HepG2 (cell line): Measurements from ENCODE around the gene HOMEZ. TPM values are rescaled to one million over a fixed set of nuclear protein-coding genes. Genes with fewer than 3 reads are reported as not detected.
"Not testable (repeated sequence)": the region's sequence is repeated elsewhere in the genome, so short reads cannot be mapped to it uniquely, and the experiment has no call there.

ENCODE experiments used
- ATAC-seq: fragments of 200-7000 bp; cut with Tn5 transposase; 3 replicates; pipeline ENCODE4 v1.9.1; 2020; ENCODE audit warnings: mild to moderate bottlenecking, moderate library complexity
- BruUV-seq: library from RNA; stranded (reverse); fragments of 400-500 nt; replicated peaks from 2 replicates; lab custom pipeline; 2021; lab: Mats Ljungman, UMichigan
- CTCF ChIA-PET: fragments of 300-600 bp; formaldehyde crosslinking; extraction: SDS; loops from one replicate; lab custom pipeline; 2021; ENCODE audit warnings: low total read pairs, inconsistent platforms, low intra/inter-chr PET ratio; lab: Yijun Ruan, JAX
- POLR2A ChIA-PET: fragments of 350-600 bp; sonication (Branson Sonifier 250); formaldehyde crosslinking; loops from one replicate; lab custom pipeline; 2020; ENCODE audit warnings: antibody characterized with exemption, inconsistent platforms; lab: Yijun Ruan, JAX
- DNase-seq: peaks from one replicate; pipeline ENCODE4 v3.0.0-alpha.2; 2015; ENCODE audit warnings: low spot score
- FAIRE-seq: peaks from 3 replicates; lab custom pipeline; 2011; peaks lifted over from hg19 to GRCh38; lab: Jason Lieb, UNC
- H2AFZ ChIP-seq: one replicate; pipeline ENCODE4 v1.6.1; 2011; ENCODE audit warnings: low read length, inconsistent platforms
- H3K27ac ChIP-seq: fragments of 300-600 bp; 3 replicates; pipeline ENCODE4 v1.8.0; 2011; ENCODE audit warnings: mixed run types, mild to moderate bottlenecking, mixed read lengths, low read length, inconsistent platforms; ENCODE audit not compliant: insufficient read depth; ENCODE audit errors: extremely low read length
- H3K27me3 ChIP-seq, 2 experiments: fragments of 200-600 bp in 1 of 2; 2 replicates in 1 of 2; 3 replicates in 1 of 2; pipeline versions ENCODE4 v1.6.0 to v1.8.0; 2011; ENCODE audit warnings: low read length in 2 of 2, mild to moderate bottlenecking in 2 of 2, moderate library complexity in 2 of 2, inconsistent platforms in 1 of 2; ENCODE audit not compliant: insufficient read depth in 2 of 2, control insufficient read depth in 1 of 2
- H3K36me3 ChIP-seq, 2 experiments: fragments of 200-600 bp in 1 of 2; replicated peaks in 1 of 2; 2 replicates in 1 of 2; 3 replicates in 1 of 2; pipeline versions ENCODE4 v1.5.1 to v1.8.0; 2011; ENCODE audit warnings: low read length in 2 of 2, inconsistent platforms in 1 of 2; ENCODE audit not compliant: insufficient read depth in 2 of 2, control insufficient read depth in 1 of 2
- H3K4me1 ChIP-seq: 2 replicates; pipeline ENCODE4 v1.5.1; 2012; ENCODE audit warnings: low read length, inconsistent platforms; ENCODE audit not compliant: insufficient read depth
- H3K4me2 ChIP-seq: 2 replicates; pipeline ENCODE4 v1.6.0; 2011; ENCODE audit warnings: low read depth, low read length, inconsistent platforms
- H3K4me3 ChIP-seq, 3 experiments: fragments of 200-600 bp in 1 of 3; sonication (generic), shearing (Covaris generic) in 1 of 3; replicated peaks in 1 of 3; 2 replicates each; pipeline ENCODE4 v1.5.1; 2011 to 2016; ENCODE audit warnings: low read length in 3 of 3, inconsistent platforms in 2 of 3, low read depth in 2 of 3, mild to moderate bottlenecking in 2 of 3, control low read depth in 1 of 3, mixed read lengths in 1 of 3; ENCODE audit not compliant: insufficient read depth in 1 of 3
- H3K79me2 ChIP-seq: one replicate; pipeline ENCODE4 v1.6.1; 2011; ENCODE audit warnings: low read length, inconsistent platforms; ENCODE audit not compliant: insufficient read depth
- H3K9ac ChIP-seq: 2 replicates; pipeline ENCODE4 v1.6.0; 2011; ENCODE audit warnings: mild to moderate bottlenecking, low read depth, low read length, inconsistent platforms; ENCODE audit not compliant: insufficient read depth
- H3K9me3 ChIP-seq: 2 replicates; pipeline ENCODE4 v1.5.1; 2012; ENCODE audit warnings: mild to moderate bottlenecking, low read length
- H4K20me1 ChIP-seq: 2 replicates; pipeline ENCODE4 v1.6.0; 2011; ENCODE audit warnings: inconsistent platforms, mild to moderate bottlenecking, low read length, moderate library complexity; ENCODE audit not compliant: insufficient read depth
- KAT2B ChIP-seq: fragments of 150-350 bp; IDR thresholded peaks from 2 replicates; pipeline ENCODE4 v1.6.1; 2014; ENCODE audit warnings: low read depth, low read length, borderline replicate concordance
- KMT2A ChIP-seq: sonication (generic); formaldehyde crosslinking; IDR thresholded peaks from 2 replicates; pipeline ENCODE4 v1.4.0; 2020; ENCODE audit warnings: missing genetic modification reagents
- MAFG ChIP-seq: sonication (generic); formaldehyde crosslinking; IDR thresholded peaks from 2 replicates; pipeline ENCODE4 v1.5.1; 2020; ENCODE audit warnings: mild to moderate bottlenecking, missing genetic modification reagents
- MEIS2 ChIP-seq: sonication (generic); formaldehyde crosslinking; IDR thresholded peaks from 2 replicates; pipeline ENCODE4 v1.9.0; 2021; ENCODE audit warnings: mild to moderate bottlenecking, missing genetic modification reagents
- NCOA2 ChIP-seq: sonication (generic); formaldehyde crosslinking; IDR thresholded peaks from 2 replicates; pipeline ENCODE4 v1.8.0; 2022; ENCODE audit warnings: inconsistent platforms
- PCBP2 ChIP-seq: fragments of 200-400 bp; formaldehyde crosslinking; optimal IDR thresholded peaks from 2 replicates; pipeline ENCODE3; 2018; ENCODE audit warnings: low read length, low read depth; ENCODE audit not compliant: poor library complexity, severe bottlenecking
- PRPF4 ChIP-seq: fragments of 200-400 bp; formaldehyde crosslinking; IDR thresholded peaks from 2 replicates; pipeline ENCODE4 v1.6.1; 2016; ENCODE audit warnings: low read length, low read depth; ENCODE audit not compliant: poor library complexity, severe bottlenecking
- REPIN1 ChIP-seq: sonication (generic); formaldehyde crosslinking; IDR thresholded peaks from 2 replicates; pipeline ENCODE4 v1.8.0; 2022; ENCODE audit warnings: missing genetic modification reagents, low read depth, mild to moderate bottlenecking, borderline replicate concordance
- ZFP1 ChIP-seq: IDR thresholded peaks from 2 replicates; pipeline ENCODE4 v1.6.1; 2016
- ZNF10 ChIP-seq: sonication (generic); formaldehyde crosslinking; IDR thresholded peaks from 2 replicates; pipeline ENCODE4 v1.4.0; 2020; ENCODE audit warnings: mild to moderate bottlenecking, low read depth, missing genetic modification reagents, borderline replicate concordance
- ZNF557 ChIP-seq: sonication (generic); formaldehyde crosslinking; IDR thresholded peaks from 2 replicates; pipeline ENCODE4 v1.4.0; 2020; ENCODE audit warnings: missing genetic modification reagents
- ZNF616 ChIP-seq: sonication (generic); formaldehyde crosslinking; IDR thresholded peaks from 2 replicates; pipeline ENCODE4 v1.5.0; 2020; ENCODE audit warnings: low read depth, mild to moderate bottlenecking, missing genetic modification reagents
- ZNF816 ChIP-seq: sonication (generic); formaldehyde crosslinking; IDR thresholded peaks from 2 replicates; pipeline ENCODE4 v1.8.0; 2022; ENCODE audit warnings: missing genetic modification reagents, mild to moderate bottlenecking, borderline replicate concordance
- WGBS: methylation state at CpG from one replicate; pipeline ENCODE4 v1.1.6; 2017; ENCODE audit warnings: low lambda C conversion rate; 5-methylcytosine and 5-hydroxymethylcytosine counted together
- in situ Hi-C: cut with HindIII; loops from 2 replicates; pipeline ENCODE4 v1.10.0; 2017; ENCODE audit warnings: low pct_unique_long_range_greater_than_20kb; ENCODE audit not compliant: extremely low pct_ligation_motif_present
- intact Hi-C: fragments of 100-400 bp; cut with micrococcal nuclease; formaldehyde crosslinking; loops from one replicate; pipeline ENCODE4 v1.10.0; 2022; ENCODE audit not compliant: unreplicated experiment
- polyA plus RNA-seq, 8 experiments: library from polyadenylated mRNA; depleted of rRNA in 3 of 8; stranded (reverse) in 7 of 8; unstranded in 1 of 8; fragments of >200 nt; fragmentation: Illumina TruSeq in 4 of 8; extraction: Trizol in 4 of 8; gene quantifications; 2 replicates each; pipeline versions ENCODE4 v1.2.1 to v1.2.3, GENCODE V29; 2011 to 2016; ENCODE audit warnings: low read depth in 4 of 8, missing spikeins in 1 of 8, mixed read lengths in 1 of 8; ENCODE audit not compliant: insufficient read depth in 1 of 8
- total RNA-seq, 5 experiments: library from RNA; depleted of rRNA; stranded (reverse); fragments of >200 nt; fragmentation: Illumina TruSeq; extraction: Trizol; gene quantifications; 2 replicates each; pipeline ENCODE4 v1.2.3, GENCODE V29; 2016; ENCODE audit warnings: low read depth in 1 of 5
- TF ChIP-seq, protein P1 (sequence below): sonication (generic); formaldehyde crosslinking; IDR thresholded peaks from 2 replicates; pipeline ENCODE4 v1.5.1; 2020; ENCODE audit warnings: missing genetic modification reagents, mild to moderate bottlenecking, borderline replicate concordance

The HOMEZ gene
- total and polyA plus RNA-seq, 2 of the 13 experiments (the other 11 are each of a cell fraction or from before 2014, with no cell fraction given), result 14.5 to 31.8 TPM

DNA sequence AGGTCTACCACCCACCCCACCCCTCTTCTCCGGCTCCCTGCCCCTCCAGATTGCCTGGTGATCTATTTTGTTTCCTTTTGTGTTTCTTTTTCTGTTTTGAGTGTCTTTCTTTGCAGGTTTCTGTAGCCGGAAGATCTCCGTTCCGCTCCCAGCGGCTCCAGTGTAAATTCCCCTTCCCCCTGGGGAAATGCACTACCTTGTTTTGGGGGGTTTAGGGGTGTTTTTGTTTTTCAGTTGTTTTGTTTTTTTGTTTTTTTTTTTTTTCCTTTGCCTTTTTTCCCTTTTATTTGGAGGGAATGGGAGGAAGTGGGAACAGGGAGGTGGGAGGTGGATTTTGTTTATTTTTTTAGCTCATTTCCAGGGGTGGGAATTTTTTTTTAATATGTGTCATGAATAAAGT, 39.8 kb upstream of the HOMEZ start:
- WGBS, result 98% methylated on average over 5 of the region's 5 CpGs
- H3K4me3 ChIP-seq, H2AFZ ChIP-seq, H3K9me3 ChIP-seq, ATAC-seq, BruUV-seq, DNase-seq, H3K4me2 ChIP-seq, H3K27ac ChIP-seq, H3K9ac ChIP-seq, FAIRE-seq: not testable (repeated sequence)
- Histone ChIP-seq H3K36me3 (peaks cover 18 to 27% of the 10 kb centered on the region in 2 experiments), H3K4me1 (peaks cover 29% of the 10 kb centered on the region), H3K79me2 (peaks cover 23% of the 10 kb centered on the region), H3K27me3 (peaks cover 0 to 15% of the 10 kb centered on the region in 2 experiments; a peak in 3 of 5 replicates), H4K20me1 (peaks cover 11% of the 10 kb centered on the region; the same call in 1 of the 2 replicates)
- TF ChIP-seq PCBP2 (peak; percentile 53), ZNF816 (CRISPR knock-in tag) (0 out of 2 replicates have a peak, but pooled peaks have one; percentile 24), PRPF4 (peak; percentile 56)
- ChIA-PET CTCF (interaction anchor here (4.4 kb wide), 1 partner anchor 54 kb away, joined by 111 read pairs; the partner anchor contains the start of gene CMTM5), POLR2A (interaction anchor here (0.7 to 13.2 kb wide), 13 partner anchors 8 to 343 kb away, joined by 3 to 1053 read pairs (median 5); partner anchors contain the start of genes ACIN1, AJUBA, BCL2L2 and C14orf119)
- intact Hi-C loops, result loop anchor here (5.0 kb wide), 1 partner anchor 132 kb away; no protein-coding TSS in a partner anchor
- in situ Hi-C loops, result loop anchor here (5.0 kb wide), 1 partner anchor 52 kb away; the partner anchor contains the start of gene CMTM5

DNA sequence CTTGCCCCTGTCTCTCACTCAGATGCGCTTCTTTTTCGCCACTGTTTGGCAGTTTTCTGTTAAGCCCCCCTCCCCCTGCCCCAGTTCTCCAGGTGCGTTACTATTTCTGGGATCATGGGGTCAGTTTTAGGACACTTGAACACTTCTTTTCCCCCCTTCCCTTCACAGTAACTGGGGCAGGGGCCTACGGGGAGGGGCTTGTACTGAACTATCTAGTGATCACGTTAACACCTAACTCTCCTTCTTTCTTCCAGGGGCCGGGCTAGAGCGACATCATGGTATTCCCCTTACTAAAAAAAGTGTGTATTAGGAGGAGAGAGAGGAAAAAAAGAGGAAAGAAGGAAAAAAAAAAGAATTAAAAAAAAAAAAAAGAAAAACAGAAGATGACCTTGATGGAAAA, 39.1 kb upstream of the HOMEZ start:
- 95% methylated on average over 7 of the region's 7 CpGs for WGBS
- Histone ChIP-seq H2AFZ (no peak overlapping the region), H3K79me2 (peaks cover 23% of the 10 kb centered on the region), H3K27ac (no peak overlapping the region), H3K9ac (no peak overlapping the region), H4K20me1 (peaks cover 11% of the 10 kb centered on the region; the same call in 1 of the 2 replicates), H3K4me3 (no peak overlapping the region), H3K9me3 (no peaks in the 10 kb centered on the region), H3K4me2 (no peak overlapping the region), H3K36me3 (peaks cover 18 to 31% of the 10 kb centered on the region in 2 experiments), H3K4me1 (peaks cover 36% of the 10 kb centered on the region), H3K27me3 (peaks cover 0 to 14% of the 10 kb centered on the region in 2 experiments; a peak in 3 of 5 replicates)
- no peak for ATAC-seq
- ChIA-PET POLR2A (interaction anchor here (13.2 kb wide), 1 partner anchor 20 kb away, joined by 1053 read pairs; the partner anchor contains the start of genes BCL2L2 and PPP1R3E), CTCF (no interaction called here)
- DNase-seq, result no peak
- in situ Hi-C loops, result loop anchor here (5.0 to 25.0 kb wide), 3 partner anchors 52 to 812 kb away; partner anchors contain the start of genes CMTM5, EMC9, FITM1 and PSME1
- intact Hi-C loops, result loop anchor here (5.0 kb wide), 1 partner anchor 132 kb away; no protein-coding TSS in a partner anchor
- BruUV-seq, result no TSS peak
- no peak for TF ChIP-seq ZNF557 (CRISPR knock-in tag)
- no peak for TF ChIP-seq KMT2A
- no peak for TF ChIP-seq REPIN1 (CRISPR knock-in tag)
- no peak for TF ChIP-seq NCOA2 (CRISPR knock-in tag)
- no peak for TF ChIP-seq ZNF616 (CRISPR knock-in tag)
- no peak for TF ChIP-seq KAT2B
- no peak for TF ChIP-seq MEIS2 (CRISPR knock-in tag)
- TF ChIP-seq MAFG, result no peak
- TF ChIP-seq ZNF10 (CRISPR knock-in tag), result no peak
- TF ChIP-seq, protein P1, sequence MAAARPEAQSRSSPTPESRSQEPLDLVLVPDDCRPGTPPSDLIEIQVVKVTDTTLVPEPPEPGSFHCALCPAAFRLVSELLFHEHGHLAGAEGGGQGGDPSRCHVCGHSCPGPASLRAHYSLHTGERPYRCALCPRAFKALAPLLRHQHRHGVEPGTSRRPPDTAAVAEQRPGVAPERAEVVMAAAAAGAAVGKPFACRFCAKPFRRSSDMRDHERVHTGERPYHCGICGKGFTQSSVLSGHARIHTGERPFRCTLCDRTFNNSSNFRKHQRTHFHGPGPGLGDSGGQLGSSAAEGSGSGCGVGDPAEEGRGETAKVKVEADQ (CRISPR knock-in tag), result no peak
- TF ChIP-seq ZFP1 (CRISPR knock-in tag), result no peak
- no peak for FAIRE-seq
